Right kidney (tissue), 1 donor: ENCODE data around the gene COX7A1.
"Not testable (repeated sequence)": the region's sequence is repeated elsewhere in the genome, so short reads cannot be mapped to it uniquely, and the experiment has no call there.

Experiments
- DNase-seq: peaks from one replicate; pipeline ENCODE4 v3.0.0-alpha.2; 2016

The COX7A1 gene

DNA sequence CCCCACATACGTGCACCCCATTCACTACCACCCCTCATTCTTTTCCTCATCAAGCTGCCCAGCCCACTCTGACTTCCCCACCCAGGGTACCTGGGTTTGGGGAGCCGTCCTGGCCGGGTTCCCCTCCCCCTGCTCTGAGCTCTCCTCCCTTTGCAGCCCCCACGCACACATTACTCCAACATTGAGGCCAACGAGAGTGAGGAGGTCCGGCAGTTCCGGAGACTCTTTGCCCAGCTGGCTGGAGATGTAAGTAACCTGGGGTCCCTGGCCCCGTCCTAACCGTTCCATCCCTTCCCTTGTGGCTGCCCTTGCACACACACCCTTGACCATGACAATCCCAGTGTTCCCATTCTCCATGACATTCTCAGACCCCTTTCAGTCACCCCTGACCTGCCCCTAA, 9.8 kb downstream of the COX7A1 start:
- DNase-seq = no peak

DNA sequence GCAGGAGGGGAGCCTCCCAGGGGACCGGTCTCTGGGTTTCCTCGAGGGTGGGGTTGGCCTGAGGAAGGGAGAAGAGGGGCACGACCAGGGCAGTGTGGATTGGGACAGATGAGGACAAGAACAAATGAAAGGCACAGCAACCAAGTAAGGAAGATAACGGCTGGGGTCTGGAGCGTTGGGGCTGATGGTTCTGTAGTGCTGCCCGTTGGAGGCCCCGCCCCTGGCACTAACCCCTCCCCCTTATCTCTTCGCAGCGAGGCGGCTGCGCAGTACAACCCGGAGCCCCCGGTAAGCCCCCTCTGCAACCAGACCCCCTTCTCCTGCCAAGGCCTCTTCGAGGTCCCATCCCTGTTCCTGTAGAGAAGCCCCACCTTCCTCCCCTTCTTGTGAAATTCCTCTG, 10.2 kb downstream of the COX7A1 start:
- no peak for DNase-seq

DNA sequence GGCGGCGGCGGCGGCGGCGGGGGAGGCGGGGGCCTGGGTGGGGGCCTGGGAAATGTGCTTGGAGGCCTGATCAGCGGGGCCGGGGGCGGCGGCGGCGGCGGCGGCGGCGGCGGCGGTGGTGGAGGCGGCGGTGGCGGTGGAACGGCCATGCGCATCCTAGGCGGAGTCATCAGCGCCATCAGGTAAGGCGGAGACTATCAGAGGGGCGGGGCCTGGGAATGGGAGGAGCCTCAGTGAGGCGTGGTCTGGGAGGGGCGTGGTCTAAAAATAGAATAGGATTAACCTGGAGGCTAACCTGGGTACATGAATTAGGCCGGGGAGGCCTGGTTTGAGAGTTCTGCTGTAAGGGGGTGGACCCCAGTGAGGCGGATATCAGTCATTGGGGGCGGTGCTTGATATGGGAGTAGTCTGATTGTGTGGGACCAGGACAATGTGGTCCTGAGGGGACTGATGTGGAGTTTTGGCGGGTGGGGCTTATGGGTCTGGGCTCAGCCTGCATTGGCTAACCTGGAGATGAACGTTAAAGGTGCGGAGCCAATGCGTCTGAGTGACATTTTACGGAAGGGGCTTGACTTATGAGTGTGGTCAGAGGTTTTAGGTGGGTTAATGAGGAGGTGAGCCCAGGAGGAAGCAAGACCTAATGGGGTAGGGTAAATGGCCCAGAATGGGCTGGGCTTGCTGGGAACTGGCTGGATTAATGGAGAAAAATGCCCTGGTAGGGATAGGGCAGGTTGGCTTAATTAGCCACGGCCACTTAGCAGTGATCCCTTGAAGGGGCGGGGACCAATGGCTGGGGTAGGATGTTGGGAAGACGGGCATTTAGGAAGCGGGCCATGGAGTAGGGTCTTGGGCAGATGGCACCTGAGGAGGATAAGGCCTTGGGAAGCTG, 11.0 kb downstream of the COX7A1 start:
- DNase-seq = peak; percentile 57

DNA sequence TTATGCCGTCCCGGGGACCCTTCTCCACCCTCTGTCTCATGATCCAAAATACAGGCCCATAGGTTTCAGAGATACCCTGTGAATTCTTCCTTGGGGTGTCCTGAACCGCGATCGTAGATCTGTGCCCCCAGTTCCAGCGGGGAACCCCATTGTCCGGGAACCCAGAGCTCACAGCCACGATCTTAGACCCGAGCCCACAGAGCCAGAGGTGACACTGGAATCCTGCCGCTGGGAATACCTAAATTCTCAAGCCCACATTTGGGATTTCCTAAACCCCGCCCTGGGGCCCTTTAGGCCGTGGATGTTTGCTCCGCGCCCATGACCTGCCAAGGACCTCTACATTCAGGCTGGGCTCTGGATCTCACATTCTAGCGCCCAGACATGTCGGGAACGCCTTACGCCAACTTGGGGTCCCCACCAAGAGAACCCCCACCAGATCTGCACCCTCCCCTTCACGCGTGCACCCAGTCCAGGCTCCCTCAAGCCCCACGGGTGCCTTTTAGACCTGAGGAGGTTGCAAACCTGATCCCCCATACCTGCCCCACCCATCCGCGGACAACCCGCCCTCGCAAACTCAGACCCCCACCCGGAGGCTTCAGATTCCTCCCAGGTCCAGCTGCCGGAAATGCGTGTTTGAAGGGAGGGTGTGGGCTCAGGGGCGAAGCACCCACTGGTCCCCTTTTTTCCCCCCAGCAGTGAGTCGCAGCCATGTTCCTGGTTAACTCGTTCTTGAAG, 11.8 kb downstream of the COX7A1 start:
- peak; percentile 73 for DNase-seq

DNA sequence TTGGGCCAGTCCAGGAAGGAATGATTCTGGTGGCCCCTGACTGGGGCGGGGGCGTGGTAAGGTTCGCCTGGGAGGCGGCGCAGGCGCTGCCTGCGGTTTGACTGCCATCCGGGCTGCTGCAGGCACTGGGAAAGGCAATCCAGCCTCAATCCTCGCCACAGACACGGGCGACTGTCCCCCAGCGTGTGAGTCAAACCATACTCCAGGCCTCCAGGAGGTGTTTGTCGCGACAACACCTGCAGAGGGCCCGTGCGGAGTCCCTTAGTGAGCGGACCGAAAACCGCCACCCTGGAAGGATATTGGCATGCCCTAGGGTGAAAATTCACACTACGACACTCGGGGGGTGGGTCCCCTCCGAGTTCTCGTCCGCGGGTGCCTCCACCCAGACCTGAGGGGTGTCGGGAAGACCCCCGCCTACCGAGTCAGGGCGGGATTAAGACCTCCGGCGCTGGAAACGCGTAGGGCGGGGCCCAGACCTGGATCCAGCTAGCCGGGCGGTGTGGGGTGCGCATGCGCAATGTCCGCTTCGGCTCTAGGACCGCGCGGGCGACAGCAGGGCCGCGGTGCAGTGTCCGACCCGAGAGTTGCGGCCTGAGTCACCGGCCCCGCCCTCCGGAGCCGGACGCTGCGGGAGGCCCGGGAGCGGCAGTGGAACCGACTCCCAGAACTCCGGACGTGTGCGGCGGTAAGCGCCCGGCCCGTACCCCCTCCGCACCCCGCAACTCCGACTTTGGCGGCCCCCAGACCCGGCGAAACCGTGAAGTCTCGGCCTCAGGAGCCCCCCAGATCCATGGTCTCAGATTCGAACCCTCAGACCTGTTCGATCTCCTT, 12.6 kb downstream of the COX7A1 start, which contains the start of gene CAPNS1:
TSS of gene CAPNS1 (plus strand) at position 594 of the 831 bp plus-strand sequence. CDS start 946 bp downstream, outside the sequence.
- DNase-seq = peak; percentile 96

DNA sequence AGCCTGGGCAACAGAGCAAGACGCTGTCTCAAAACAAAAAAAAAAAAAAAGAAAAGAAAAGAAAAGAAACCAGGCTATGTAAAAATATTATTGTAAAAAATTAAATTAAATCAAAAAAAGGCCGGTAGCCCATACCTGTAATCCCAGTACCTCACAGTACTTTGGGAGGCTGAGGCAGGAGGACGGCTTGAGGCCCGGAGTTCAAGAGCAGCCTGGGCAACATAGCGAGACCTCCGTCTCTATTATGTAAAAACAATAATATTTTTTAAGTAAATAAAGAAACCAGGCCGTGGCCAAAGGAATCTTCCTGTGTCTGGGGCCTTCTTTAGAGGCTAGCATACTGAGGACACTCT, 13.2 kb downstream of the COX7A1 start:
- no peak for DNase-seq

DNA sequence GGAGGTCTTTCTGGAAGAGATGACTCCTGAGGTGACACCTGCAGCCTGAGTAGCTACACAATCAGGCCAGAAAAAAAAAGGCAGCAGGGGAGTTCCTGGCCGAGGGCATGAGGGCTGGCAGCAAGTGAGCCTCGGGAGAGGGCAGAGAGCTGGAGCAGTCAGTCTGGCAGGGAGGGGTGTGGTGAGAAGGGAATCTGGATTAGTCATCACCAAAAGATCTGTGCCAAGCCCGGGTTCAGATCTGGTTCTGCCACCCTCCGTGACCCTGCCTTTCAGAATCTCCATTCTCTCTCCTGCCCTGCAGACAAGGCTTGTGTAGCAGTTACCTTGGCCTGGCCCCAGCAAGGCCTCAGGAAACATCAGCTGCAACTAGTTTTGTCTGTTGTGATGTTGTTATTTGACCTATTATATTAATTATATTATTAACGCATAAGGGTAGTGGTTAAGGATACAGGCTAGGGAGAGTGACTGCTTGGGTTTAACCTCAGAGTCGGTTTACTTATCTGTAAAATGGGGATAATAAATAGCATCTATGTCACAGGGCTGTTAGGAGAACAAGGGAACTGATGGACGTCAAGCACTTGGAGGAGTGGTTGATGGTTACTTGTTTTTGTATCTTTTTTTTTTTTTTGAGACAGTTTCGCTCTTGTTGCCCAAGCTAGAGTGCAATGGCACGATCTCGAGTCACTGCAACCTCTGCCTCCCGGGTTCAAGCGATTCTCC, 15.1 kb downstream of the COX7A1 start:
- DNase-seq = no peak

DNA sequence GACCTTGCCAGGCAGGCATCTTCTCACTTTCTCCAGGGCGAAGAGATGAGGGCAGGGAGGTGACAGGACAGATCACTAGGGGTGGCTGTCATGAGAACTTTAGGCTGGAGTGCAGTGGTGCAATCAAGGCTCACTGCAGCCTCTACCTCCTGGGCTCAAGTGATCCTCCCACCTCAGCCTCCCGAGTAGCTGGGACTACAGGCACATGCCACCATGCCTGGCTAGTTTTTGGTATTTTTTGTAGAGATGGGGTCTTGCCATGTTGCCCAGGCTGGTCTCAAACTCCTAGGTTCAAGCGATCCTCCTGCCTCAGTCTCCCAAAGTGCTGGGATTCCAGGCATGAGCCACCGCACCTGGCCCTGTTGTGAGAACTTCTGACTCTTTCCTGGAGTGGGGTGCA, 17.4 kb downstream of the COX7A1 start:
- not testable (repeated sequence) for DNase-seq

DNA sequence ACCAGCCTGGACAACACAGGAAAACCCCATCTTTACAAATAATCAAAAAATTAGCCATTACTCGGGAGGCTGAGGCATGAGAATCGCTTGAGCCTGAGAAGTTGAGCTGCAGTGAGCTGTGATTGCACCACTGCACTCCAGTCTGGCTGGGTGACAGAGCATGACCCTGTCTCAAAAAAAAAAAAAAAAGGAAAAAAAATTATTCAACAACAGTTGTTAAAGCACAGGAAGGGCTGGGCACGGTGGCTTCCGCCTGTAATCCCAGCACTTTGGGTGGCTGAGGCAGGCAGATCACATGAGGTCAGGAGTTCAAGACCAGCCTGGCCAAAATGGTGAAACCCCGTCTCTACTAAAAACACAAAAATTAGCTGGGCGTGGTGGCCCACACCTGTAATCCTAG, 21.0 kb downstream of the COX7A1 start:
- not testable (repeated sequence) for DNase-seq

DNA sequence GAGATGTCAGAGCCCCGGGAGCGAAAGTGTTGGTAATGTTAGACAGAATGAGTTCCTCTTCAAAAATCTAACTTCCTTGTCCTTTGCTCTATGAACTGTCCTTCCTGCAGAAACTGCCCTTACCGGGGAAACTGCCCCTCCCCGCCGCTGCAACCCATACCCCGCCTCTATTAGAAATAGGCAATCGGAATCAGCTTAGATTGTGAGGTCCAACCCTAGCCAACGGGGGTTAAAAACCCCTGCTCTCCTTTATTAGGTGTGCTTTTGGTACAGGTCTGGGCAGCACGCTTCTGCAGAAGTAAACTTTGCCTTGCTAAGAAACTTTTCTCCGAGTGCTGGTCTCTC, 23.9 kb downstream of the COX7A1 start:
- no peak for DNase-seq

DNA sequence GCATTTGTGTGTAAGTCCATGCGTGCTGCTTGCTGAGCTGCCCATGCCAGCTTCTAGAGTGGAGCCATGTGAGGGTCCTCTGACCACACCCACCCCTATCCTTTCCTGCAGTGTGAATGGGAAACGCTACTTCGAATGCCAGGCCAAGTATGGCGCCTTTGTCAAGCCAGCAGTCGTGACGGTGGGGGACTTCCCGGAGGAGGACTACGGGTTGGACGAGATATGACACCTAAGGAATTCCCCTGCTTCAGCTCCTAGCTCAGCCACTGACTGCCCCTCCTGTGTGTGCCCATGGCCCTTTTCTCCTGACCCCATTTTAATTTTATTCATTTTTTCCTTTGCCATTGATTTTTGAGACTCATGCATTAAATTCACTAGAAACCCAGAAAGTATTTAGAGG, 26.7 kb downstream of the COX7A1 start:
- no peak for DNase-seq

DNA sequence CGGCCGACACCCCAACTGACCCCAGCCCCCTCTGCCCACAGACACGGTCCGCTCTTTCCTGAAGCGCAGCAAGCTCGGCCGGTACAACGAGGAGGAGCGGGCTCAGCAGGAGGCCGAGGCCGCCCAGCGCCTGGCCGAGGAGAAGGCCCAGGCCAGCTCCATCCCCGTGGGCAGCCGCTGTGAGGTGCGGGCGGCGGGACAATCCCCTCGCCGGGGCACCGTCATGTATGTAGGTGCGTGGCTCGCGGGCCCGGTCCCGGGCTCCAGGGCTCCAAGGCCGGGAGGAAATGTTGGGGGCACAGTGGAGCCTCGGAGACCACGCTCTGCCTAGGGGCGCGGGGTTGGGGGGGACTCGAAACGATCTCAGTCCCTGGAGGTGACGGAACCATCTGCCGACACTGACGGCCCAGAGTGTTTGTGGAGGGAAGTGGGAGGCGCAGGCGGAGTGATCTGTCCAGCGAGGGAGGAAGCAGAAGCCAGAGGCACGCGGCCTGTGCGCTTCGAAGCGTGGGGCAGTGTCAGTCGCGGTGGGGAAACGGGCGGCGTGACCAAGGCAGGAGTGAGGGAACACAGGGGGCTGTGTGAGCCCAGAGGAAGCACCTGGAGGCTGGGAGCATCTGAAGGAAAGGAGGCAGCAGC, 30.6 kb downstream of the COX7A1 start:
- DNase-seq = no peak

DNA sequence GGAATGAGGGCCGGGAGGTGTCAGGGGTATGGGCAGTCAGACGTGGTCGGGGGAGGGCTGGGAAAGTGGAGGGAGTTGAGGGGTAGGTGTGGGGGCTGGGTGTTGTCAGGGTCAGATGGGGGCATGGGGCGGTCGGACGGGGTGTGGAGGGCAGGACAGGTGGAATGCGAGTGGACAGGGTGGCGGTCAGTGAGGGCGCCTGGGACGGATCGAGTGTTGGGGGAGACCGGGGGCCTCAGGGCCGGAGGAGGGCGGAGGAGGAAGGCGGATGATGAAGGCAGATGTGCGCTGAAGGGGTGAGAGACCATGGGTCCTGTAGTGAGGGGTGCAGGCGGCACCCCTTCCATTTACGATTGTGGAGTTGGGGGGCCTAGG, 31.3 kb downstream of the COX7A1 start:
- no peak for DNase-seq

DNA sequence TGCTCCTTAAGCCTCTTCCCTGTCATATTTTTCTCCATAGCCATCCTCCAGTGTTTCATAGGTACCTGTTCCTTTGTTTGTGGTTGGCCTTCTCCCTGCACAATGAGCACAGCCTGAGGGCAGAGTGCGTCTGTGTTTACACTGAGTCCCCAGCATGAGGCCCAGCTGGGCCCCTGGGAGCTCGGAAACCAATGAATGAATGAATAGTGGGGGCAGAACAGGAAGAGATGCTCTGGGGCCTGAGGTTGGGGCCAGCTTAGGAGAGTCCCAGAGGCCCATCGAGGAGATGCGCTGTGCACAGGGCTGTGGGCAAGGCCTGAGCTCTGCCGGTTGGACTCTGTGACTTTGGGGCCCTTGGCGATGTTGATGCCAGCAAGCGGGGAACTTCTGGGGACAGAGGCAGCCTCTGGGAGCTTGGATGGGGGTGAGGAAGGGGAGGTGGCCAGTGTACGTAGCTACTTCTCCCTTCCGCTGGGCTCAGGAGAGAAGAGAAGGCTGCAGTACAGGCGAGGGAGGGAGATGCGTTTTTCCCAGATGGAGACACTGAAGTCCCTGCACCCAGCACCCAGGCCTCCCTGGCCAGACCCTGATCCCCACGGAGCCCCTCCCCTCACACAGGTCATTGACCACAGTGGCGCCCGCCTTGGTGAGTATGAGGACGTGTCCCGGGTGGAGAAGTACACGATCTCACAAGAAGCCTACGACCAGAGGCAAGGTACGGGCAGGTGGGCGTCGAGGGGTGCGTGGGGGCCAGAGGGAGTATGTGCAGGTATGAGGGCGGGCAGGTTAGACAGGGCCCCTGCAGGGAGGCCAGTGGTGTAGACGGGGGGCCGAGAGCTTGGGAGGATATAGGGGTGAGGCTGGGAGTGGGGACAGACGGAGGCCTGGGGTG, 31.9 kb downstream of the COX7A1 start:
- DNase-seq = no peak

DNA sequence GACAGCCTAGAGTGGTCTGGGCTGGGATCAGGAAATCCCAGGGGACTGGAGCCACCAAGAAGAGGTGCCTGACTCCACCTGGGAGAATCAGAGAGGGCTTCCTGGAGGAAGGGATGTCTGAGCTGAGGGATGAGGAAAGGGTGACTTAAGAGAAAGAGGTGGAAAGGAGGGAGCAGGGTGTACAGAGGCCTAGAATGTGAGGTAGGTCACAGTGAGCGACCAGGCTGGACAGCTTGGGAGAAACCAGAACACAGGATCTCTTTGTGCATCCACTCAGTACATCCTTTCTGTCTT, 36.0 kb downstream of the COX7A1 start:
- no peak for DNase-seq

DNA sequence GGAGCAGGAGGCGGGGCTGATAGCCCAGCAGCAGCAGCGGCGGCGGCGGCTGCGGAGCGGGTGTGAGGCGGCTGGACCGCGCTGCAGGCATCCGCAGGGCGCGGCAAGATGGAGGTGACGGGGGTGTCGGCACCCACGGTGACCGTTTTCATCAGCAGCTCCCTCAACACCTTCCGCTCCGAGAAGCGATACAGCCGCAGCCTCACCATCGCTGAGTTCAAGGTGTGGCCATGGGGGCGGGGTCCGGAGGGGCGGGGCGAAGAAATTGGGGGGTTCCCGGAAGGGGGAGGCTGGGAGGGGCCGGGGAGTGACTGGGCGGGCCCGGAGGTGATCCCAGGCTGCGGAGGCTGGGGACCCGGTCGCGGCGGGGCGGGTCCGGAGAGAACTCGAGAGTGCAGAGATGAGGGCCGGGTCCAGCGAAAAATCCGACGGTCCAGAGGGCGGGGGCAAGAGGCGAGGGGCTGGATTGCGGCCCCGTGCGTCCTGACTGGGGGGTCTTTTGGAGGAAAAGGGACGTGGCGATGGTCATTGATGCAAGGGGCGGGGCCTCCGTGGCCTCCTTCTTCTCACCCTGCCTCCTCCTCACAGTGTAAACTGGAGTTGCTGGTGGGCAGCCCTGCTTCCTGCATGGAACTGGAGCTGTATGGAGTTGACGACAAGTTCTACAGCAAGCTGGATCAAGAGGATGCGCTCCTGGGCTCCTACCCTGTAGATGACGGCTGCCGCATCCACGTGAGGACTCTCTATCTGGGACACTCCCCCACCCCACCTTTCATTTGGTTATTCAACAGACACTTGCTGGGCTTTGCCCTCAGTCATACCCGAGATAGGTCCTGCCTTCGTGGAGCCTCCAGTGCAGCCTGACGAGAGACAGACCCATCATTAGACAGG, 36.5 kb downstream of the COX7A1 start, which contains the start of gene TBCB:
TSS of gene TBCB (plus strand) at position 16 of the 891 bp plus-strand sequence. CDS start at position 109, 93 bp downstream.
- DNase-seq = peak; percentile 97

DNA sequence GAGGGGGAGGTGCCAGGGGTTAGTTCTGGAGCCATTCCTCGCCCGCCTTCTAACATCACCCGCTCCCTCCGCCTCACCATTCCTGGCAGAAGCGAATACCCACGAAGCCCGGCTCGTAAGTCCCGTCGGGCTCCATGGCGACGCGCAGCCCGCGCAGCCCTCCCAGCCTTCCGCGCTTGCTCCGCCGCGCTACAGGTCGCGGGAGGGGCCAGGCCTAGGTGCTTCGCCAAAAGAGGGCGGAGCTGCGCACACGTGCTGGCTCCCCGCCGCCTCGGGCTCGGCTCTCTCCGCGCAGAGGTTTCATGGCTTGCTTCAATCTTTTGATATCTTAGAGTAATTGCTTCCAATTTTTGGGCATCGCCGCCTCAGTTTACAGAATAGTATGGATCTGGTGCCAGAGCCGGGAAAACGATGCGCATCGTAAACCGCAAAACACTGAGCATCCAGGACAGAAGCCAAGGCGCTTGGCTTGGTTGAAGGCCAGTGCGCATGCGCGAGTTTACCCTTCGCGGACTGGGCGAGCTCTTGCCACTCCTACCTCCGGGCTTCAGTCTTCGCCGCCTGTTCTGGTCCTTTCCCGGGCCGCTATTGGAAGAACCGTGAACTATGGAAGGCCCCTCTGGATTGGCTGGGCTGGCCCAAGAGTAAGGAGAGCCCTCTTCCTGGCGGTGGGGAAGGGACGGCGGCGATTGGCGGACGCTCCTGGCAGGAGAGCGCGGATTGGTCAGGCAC, 37.4 kb downstream of the COX7A1 start, which contains the start of gene POLR2I:
TSS of gene POLR2I (minus strand) at position 155 of the 732 bp plus-strand sequence. CDS start at position 136, 19 bp downstream.
- peak; percentile 99 for DNase-seq

DNA sequence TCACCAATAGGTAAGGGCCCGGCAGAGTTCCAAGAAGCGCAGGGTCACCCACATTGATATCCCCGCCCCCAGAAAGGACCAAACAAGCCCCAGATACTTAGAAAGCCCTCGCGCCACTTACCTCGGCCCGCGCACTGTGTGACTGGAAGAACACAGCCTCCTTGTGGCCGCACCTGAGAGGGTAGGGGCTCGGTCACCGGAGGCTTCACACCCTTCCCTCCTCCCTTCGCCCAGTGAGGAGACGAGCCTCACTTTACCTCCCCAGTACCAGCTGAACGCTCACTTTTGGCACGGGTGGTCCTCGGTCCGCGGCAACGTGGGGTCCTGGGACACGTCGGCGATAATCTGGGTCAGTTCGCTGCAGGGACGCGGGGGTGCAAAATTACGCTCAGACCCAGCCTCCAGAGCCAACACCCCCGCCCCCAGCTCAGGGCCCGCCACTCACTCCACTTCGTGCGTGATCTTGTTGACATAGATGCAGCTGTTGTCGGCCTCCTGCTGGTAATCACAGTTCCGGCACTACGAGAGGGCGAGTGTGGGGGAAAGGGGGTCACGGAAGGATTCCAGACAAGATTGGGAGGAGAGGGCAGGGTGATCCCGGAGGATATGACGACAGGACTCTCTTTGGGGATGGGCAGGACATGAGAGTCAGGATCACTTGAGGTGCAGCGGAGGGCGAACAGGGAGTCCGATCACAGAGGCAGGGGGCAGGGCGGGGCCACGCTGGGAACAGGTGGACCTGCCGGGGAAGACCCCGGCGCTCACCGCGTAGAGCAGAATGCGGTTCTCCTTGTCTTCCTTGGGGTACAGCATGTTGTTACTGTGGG, 38.1 kb downstream of the COX7A1 start:
- DNase-seq = no peak
